Measurements from ENCODE around the gene CAVIN2.

- TF ChIP-seq SIN3A (IDR thresholded peaks at IDR 0.05; ENCODE audit: borderline replicate concordance, low read depth, low read length) (no peak), CTCF (IDR thresholded peaks at IDR 0.05) (no peak), REST (IDR thresholded peaks at IDR 0.05; ENCODE audit: low read depth, low read length) (no peak), RCOR1 (IDR thresholded peaks at IDR 0.05; ENCODE audit: low read length) (no peak), POLR2AphosphoS5 (IDR thresholded peaks at IDR 0.05; ENCODE audit: low read depth, low read length) (no peak), EP300 (IDR thresholded peaks at IDR 0.05; ENCODE audit: borderline replicate concordance in 1 of 2, low read depth in 1 of 2, low read length in 1 of 2) (no peak), GABPA (IDR thresholded peaks at IDR 0.05; ENCODE audit: low read depth) (no peak), TAF1 (IDR thresholded peaks at IDR 0.05; ENCODE audit: borderline replicate concordance, low read depth, low read length) (no peak), USF2 (IDR thresholded peaks at IDR 0.05; ENCODE audit: borderline replicate concordance, low read depth, low read length) (no peak), FOXM1 (IDR thresholded peaks at IDR 0.05; ENCODE audit: low read depth) (no peak), NRF1 (IDR thresholded peaks at IDR 0.05; ENCODE audit: low read depth, low read length) (no peak), FOSL2 (IDR thresholded peaks at IDR 0.05; ENCODE audit: borderline replicate concordance, low read depth) (no peak)
These were observed 8.4 kb downstream of the CAVIN2 start for GRCh38 chr2:191838526-191838925.

Data from SK-N-SH (cell line).